GM18867 (cell line): Measurements from ENCODE around the gene MAMLD1.

Experiments
- ATAC-seq: cut with Tn5 transposase; IDR thresholded peaks from one replicate; pipeline ENCODE4 v1.9.1; 2021; ENCODE audit warnings: mild to moderate bottlenecking, moderate library complexity; ENCODE audit not compliant: unreplicated experiment

Gene MAMLD1

GRCh38 chrX:150456466-150456865 lies 93.3 kb downstream of the MAMLD1 start:
- no peak for ATAC-seq

GRCh38 chrX:150456941-150457340 lies 93.8 kb downstream of the MAMLD1 start:
- ATAC-seq: no peak

GRCh38 chrX:150459196-150459595 lies 96.1 kb downstream of the MAMLD1 start:
- no peak for ATAC-seq

GRCh38 chrX:150460063-150460462 lies 96.9 kb downstream of the MAMLD1 start:
- ATAC-seq: no peak

GRCh38 chrX:150460781-150461180 lies 97.7 kb downstream of the MAMLD1 start:
- no peak for ATAC-seq

- ATAC-seq: no peak
Measured at GRCh38 chrX:150463566-150463965, 100.4 kb downstream of the MAMLD1 start.

GRCh38 chrX:150464001-150464400 lies 100.9 kb downstream of the MAMLD1 start:
- ATAC-seq: no peak

- no peak for ATAC-seq
Measured at GRCh38 chrX:150465326-150465725, 102.2 kb downstream of the MAMLD1 start.

- ATAC-seq: no peak
Measured at GRCh38 chrX:150465881-150466775, 103.0 kb downstream of the MAMLD1 start.

- no peak for ATAC-seq
Measured at GRCh38 chrX:150472306-150472705, 109.2 kb downstream of the MAMLD1 start.

GRCh38 chrX:150473371-150473770 lies 110.3 kb downstream of the MAMLD1 start:
- no peak for ATAC-seq

GRCh38 chrX:150475461-150475860 lies 112.3 kb downstream of the MAMLD1 start:
- ATAC-seq: no peak

- ATAC-seq: no peak
Measured at GRCh38 chrX:150476164-150476699, 113.1 kb downstream of the MAMLD1 start.

- ATAC-seq: no peak
Measured at GRCh38 chrX:150477371-150477770, 114.3 kb downstream of the MAMLD1 start.

GRCh38 chrX:150478496-150479492 lies 115.7 kb downstream of the MAMLD1 start:
- ATAC-seq: peak; percentile 74

- ATAC-seq: peak; percentile 45
Measured at GRCh38 chrX:150482537-150483206, 119.6 kb downstream of the MAMLD1 start.

- no peak for ATAC-seq
Measured at GRCh38 chrX:150483356-150483985, 120.4 kb downstream of the MAMLD1 start.

GRCh38 chrX:150486011-150486410 lies 122.9 kb downstream of the MAMLD1 start:
- peak; percentile 64 for ATAC-seq

- ATAC-seq: no peak
Measured at GRCh38 chrX:150487369-150488094, 124.4 kb downstream of the MAMLD1 start.
